ENCODE measurements around the gene CST3. TPM values are rescaled to one million over a fixed set of nuclear protein-coding genes. Genes with fewer than 3 reads are reported as not detected.

Gene CST3
- total and polyA plus RNA-seq, 2 experiments from 2014 or later, result 478 to 784 TPM

DNA sequence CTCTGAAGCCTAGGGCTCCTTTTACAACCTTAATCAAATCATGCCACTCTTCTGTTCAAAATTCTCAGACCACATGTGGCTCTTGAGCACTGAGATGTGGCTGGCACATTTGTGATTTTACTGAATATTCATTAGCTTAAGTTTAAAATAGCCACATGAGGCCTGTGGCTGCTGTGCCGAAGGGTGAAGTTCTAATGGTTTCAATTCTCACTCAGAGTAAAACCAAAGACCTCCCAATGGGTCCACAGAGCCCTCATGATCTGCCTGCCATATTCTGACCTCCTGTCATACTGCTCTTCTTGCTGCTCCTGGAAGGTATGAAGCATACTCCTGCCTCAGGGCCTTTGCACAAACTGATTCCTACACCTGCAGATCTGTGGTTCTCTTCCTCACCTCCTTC is 7.8 kb upstream of the CST3 start:
- 26 to 41% methylated on average over 1 of the region's 1 CpG for WGBS, 2 experiments (ENCODE audit: low coverage in 1 of 2, low lambda C conversion rate in 2 of 2, missing lambda C conversion rate in 2 of 2)
- H2AFZ ChIP-seq, result no peak overlapping the region
- in situ Hi-C loops (cut with MboI), result no loop called here

DNA sequence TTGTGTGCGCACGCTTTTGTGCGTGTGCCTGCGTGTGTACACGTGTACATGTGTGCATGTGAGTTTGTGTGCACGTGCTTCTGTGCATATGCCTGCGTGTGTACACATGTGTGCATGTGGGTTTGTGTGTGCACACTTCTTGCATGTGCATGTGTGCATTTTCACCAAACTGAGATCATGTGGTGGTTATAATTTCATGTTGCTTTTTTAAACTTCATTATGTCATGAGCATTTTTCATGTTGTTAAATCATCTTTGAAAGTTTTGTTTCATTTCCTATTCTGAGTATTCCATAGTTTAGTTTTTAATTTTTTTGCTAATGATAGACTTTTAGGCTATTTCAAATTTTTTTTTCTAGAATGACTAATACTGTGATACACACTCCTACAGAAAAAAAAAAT is 6.4 kb upstream of the CST3 start:
- H3K9ac ChIP-seq, result no peak overlapping the region
- TF ChIP-seq EZH2phosphoT487 (IDR thresholded peaks at IDR 0.05; ENCODE audit: insufficient read depth, low read depth) (no peak), EZH2 (IDR thresholded peaks at IDR 0.05; ENCODE audit: insufficient read depth, poor library complexity, severe bottlenecking) (no peak)
- in situ Hi-C loops (cut with MboI), result no loop called here

More for the DNA sequence above, 7.8 kb upstream of the CST3 start:
- Histone ChIP-seq H3F3A (ENCODE audit: insufficient read depth) (peaks cover 28% of the 10 kb centered on the region), H3K9me3 (ENCODE audit: low read depth) (no peaks in the 10 kb centered on the region), H3K4me1 (ENCODE audit: insufficient read depth) (peaks cover 13% of the 10 kb centered on the region), H4K20me1 (ENCODE audit: insufficient read depth) (no peaks in the 10 kb centered on the region), H3K4me3 (no peak overlapping the region), H3K27ac (no peak overlapping the region), H3K79me2 (ENCODE audit: insufficient read depth) (no peaks in the 10 kb centered on the region), H3K36me3 (ENCODE audit: low read depth) (no peaks in the 10 kb centered on the region), H3K9ac (no peak overlapping the region), H3K9me2 (ENCODE audit: insufficient read depth) (no peaks in the 10 kb centered on the region), H3K27me3 (replicated peaks; ENCODE audit: insufficient read depth) (no peaks in the 10 kb centered on the region), H3K4me2 (ENCODE audit: unreplicated experiment) (no peak overlapping the region)
- DNase-seq, result no peak
- TF ChIP-seq EZH2 (IDR thresholded peaks at IDR 0.05; ENCODE audit: insufficient read depth, poor library complexity, severe bottlenecking), result no peak
- TF ChIP-seq EZH2phosphoT487 (IDR thresholded peaks at IDR 0.05; ENCODE audit: insufficient read depth, low read depth), result no peak

DNA sequence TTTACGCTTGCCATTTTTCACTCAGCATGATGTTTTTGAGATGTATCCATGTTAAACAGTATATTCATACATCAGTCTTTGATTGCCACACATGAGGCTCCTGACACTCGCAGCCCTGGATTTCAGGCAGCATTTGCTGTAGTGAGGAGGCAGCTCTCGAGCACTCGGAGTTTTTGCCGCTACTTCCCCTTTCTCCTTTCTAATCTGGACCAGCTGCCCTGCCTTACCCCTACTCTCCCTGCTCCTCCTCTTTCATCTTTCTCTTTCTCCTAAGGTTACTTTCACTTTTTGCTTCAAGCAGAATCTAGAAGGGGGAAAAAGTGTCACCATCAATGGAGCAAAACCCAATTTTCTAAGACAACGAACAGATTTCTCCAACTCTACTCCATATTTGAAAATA is 5.9 kb upstream of the CST3 start:
- H3K4me3 ChIP-seq, result no peak overlapping the region
- no peaks in the 10 kb centered on the region for H4K20me1 ChIP-seq (ENCODE audit: insufficient read depth)
- no peak overlapping the region for H3K4me2 ChIP-seq (ENCODE audit: unreplicated experiment)
- no peak overlapping the region for H2AFZ ChIP-seq
- H3K79me2 ChIP-seq (ENCODE audit: insufficient read depth), result no peaks in the 10 kb centered on the region
- H3K9me2 ChIP-seq (ENCODE audit: insufficient read depth), result no peaks in the 10 kb centered on the region
- no peaks in the 10 kb centered on the region for H3K27me3 ChIP-seq (replicated peaks; ENCODE audit: insufficient read depth)
- H3K36me3 ChIP-seq (ENCODE audit: low read depth), result no peaks in the 10 kb centered on the region
- peaks cover 13% of the 10 kb centered on the region for H3K4me1 ChIP-seq (ENCODE audit: insufficient read depth)
- H3F3A ChIP-seq (ENCODE audit: insufficient read depth), result peaks cover 28% of the 10 kb centered on the region
- no peak overlapping the region for H3K9ac ChIP-seq
- no peak for DNase-seq
- no peaks in the 10 kb centered on the region for H3K9me3 ChIP-seq (ENCODE audit: low read depth)
- in situ Hi-C loops (cut with MboI), result no loop called here
- TF ChIP-seq EZH2 (IDR thresholded peaks at IDR 0.05; ENCODE audit: insufficient read depth, poor library complexity, severe bottlenecking), result no peak
- TF ChIP-seq EZH2phosphoT487 (IDR thresholded peaks at IDR 0.05; ENCODE audit: insufficient read depth, low read depth), result no peak
- no peak overlapping the region for H3K27ac ChIP-seq
- 63 to 72% methylated on average over 6 of the region's 6 CpGs for WGBS, 2 experiments (ENCODE audit: low coverage in 1 of 2, low lambda C conversion rate in 2 of 2, missing lambda C conversion rate in 2 of 2)

More for the DNA sequence above, 6.4 kb upstream of the CST3 start:
- DNase-seq, result no peak
- no peaks in the 10 kb centered on the region for H3K36me3 ChIP-seq (ENCODE audit: low read depth)
- H3F3A ChIP-seq (ENCODE audit: insufficient read depth), result peaks cover 28% of the 10 kb centered on the region
- H2AFZ ChIP-seq, result no peak overlapping the region
- 80 to 83% methylated on average over 7 of the region's 7 CpGs for WGBS, 2 experiments (ENCODE audit: low coverage in 1 of 2, low lambda C conversion rate in 2 of 2, missing lambda C conversion rate in 2 of 2)
- no peaks in the 10 kb centered on the region for H4K20me1 ChIP-seq (ENCODE audit: insufficient read depth)
- no peaks in the 10 kb centered on the region for H3K27me3 ChIP-seq (replicated peaks; ENCODE audit: insufficient read depth)
- H3K4me1 ChIP-seq (ENCODE audit: insufficient read depth), result peaks cover 13% of the 10 kb centered on the region
- no peak overlapping the region for H3K27ac ChIP-seq
- H3K9me3 ChIP-seq (ENCODE audit: low read depth), result no peaks in the 10 kb centered on the region
- H3K9me2 ChIP-seq (ENCODE audit: insufficient read depth), result no peaks in the 10 kb centered on the region
- H3K79me2 ChIP-seq (ENCODE audit: insufficient read depth), result no peaks in the 10 kb centered on the region
- no peak overlapping the region for H3K4me3 ChIP-seq
- no peak overlapping the region for H3K4me2 ChIP-seq (ENCODE audit: unreplicated experiment)

DNA sequence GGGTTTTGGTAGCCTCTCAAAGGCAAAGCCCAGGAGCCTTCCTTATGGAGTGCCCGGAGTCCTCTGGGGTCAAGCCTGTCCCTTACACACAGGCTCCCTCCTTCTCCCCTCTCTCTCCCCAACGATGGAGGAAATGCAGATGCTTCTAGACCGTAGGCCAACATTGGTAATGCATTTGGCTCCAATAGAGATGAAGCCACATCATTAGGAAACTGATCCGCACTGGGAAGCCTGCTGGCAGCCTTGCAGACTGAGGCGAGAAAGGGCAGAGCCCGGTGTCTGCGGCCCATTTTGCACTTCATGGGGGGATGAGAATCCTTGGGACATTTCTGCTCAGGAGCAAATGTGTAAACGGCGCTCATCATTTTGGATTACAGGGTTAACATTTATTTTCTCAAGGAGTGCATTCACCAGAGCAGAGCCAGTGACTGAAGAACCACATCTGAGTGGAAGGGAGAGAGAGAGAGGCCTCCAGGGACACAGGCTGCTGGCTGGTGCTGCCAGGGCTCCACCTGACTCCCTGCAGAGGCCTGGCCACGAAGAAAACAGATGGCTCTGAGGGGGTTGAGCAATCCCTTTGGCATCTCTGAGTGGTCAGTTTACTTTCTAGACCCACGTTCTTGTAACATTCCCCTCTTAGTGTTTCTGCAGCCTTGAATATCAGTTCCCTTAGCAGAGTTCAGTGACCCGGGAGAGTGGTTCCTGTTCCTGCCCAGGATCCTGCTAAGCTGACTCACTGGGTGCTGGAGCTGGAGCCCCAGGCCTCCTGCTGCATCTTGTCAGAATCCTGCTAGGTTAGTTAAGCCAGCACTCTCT is 4.4 kb upstream of the CST3 start:
- in situ Hi-C loops (cut with MboI), result no loop called here
- 30 to 32% methylated on average over 12 of the region's 12 CpGs for WGBS, 2 experiments (ENCODE audit: low coverage in 1 of 2, low lambda C conversion rate in 2 of 2, missing lambda C conversion rate in 2 of 2)
- H3K4me2 ChIP-seq (ENCODE audit: unreplicated experiment), result no peak overlapping the region
- H3K36me3 ChIP-seq (ENCODE audit: low read depth), result no peaks in the 10 kb centered on the region
- no peaks in the 10 kb centered on the region for H3K9me3 ChIP-seq (ENCODE audit: low read depth)
- peaks cover 28% of the 10 kb centered on the region for H3F3A ChIP-seq (ENCODE audit: insufficient read depth)
- H3K27ac ChIP-seq, result 0 out of 2 replicates have a peak overlapping the region, but pooled peaks have one; percentile 24
- no peak overlapping the region; the same call in 1 of the 2 replicates for H2AFZ ChIP-seq
- no peak overlapping the region for H3K9ac ChIP-seq
- DNase-seq, result peak; percentile 69
- peaks cover 13% of the 10 kb centered on the region for H3K4me1 ChIP-seq (ENCODE audit: insufficient read depth)
- TF ChIP-seq EZH2 (IDR thresholded peaks at IDR 0.05; ENCODE audit: insufficient read depth, poor library complexity, severe bottlenecking), result no peak
- TF ChIP-seq EZH2phosphoT487 (IDR thresholded peaks at IDR 0.05; ENCODE audit: insufficient read depth, low read depth), result no peak
- no peaks in the 10 kb centered on the region for H3K79me2 ChIP-seq (ENCODE audit: insufficient read depth)
- no peaks in the 10 kb centered on the region for H3K27me3 ChIP-seq (replicated peaks; ENCODE audit: insufficient read depth)
- H3K9me2 ChIP-seq (ENCODE audit: insufficient read depth), result no peaks in the 10 kb centered on the region
- no peak overlapping the region for H3K4me3 ChIP-seq
- no peaks in the 10 kb centered on the region for H4K20me1 ChIP-seq (ENCODE audit: insufficient read depth)

Measured in GM23248 (cell line).